GM12892 (cell line): ENCODE results near the gene CD74.

Experiments used
- POLR2A ChIP-seq: IDR thresholded peaks from 2 replicates; pipeline ENCODE4 v1.6.1; 2011; ENCODE audit warnings: low read depth, low read length, control low read depth
- POLR2AphosphoS5 ChIP-seq: IDR thresholded peaks from 2 replicates; pipeline ENCODE4 v1.6.1; 2011; ENCODE audit warnings: low read depth, low read length, control low read depth
- TAF1 ChIP-seq: IDR thresholded peaks from 2 replicates; pipeline ENCODE4 v1.6.1; 2011; ENCODE audit warnings: low read depth, mild to moderate bottlenecking, control low read depth, low read length, borderline replicate concordance

GRCh38 chr5:150356575-150357294 lies 56.0 kb downstream of the CD74 start:
- TF ChIP-seq POLR2AphosphoS5 = no peak
- no peak for TF ChIP-seq POLR2A
- TF ChIP-seq TAF1 = no peak
